WTC11 (cell line): ENCODE measurements around the gene PDE4B.

Experiments
- CBFB ChIP-seq: sonication (generic); formaldehyde crosslinking; IDR thresholded peaks from 2 replicates; pipeline ENCODE4 v1.8.1; 2022; ENCODE audit warnings: mild to moderate bottlenecking, low read depth, missing genetic modification reagents
- E2F1 ChIP-seq: sonication (generic); formaldehyde crosslinking; IDR thresholded peaks from 2 replicates; pipeline ENCODE4 v1.8.0; 2022; ENCODE audit warnings: mild to moderate bottlenecking, missing genetic modification reagents
- TF ChIP-seq, protein P1 (sequence below): sonication (generic); formaldehyde crosslinking; conservative IDR thresholded peaks from 2 replicates; pipeline ENCODE4 v1.8.1; 2023; ENCODE audit warnings: mild to moderate bottlenecking, low read depth, missing genetic modification reagents, moderate library complexity

DNA sequence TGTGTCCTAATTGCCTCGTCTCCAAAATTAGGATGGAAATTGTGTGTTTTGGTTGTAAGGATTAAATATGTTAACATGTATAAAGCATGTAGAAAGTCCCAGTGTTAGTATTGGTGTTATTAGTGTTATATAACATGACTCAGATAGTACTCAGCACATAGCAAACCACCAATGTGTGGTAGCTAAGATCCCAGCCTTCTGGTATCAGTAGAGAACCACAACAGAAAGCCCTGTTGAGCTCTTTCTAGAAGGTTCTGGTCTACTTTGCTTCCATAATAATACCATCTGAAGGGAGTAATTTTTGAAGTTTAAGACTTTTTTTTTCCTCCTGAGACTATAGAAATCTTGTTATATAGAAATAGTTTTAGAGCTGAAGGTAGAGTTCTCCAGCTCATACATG lies 481.9 kb downstream of the PDE4B start:
- TF ChIP-seq CBFB (CRISPR knock-in tag) (no peak), E2F1 (CRISPR knock-in tag) (no peak)
- TF ChIP-seq, protein P1, sequence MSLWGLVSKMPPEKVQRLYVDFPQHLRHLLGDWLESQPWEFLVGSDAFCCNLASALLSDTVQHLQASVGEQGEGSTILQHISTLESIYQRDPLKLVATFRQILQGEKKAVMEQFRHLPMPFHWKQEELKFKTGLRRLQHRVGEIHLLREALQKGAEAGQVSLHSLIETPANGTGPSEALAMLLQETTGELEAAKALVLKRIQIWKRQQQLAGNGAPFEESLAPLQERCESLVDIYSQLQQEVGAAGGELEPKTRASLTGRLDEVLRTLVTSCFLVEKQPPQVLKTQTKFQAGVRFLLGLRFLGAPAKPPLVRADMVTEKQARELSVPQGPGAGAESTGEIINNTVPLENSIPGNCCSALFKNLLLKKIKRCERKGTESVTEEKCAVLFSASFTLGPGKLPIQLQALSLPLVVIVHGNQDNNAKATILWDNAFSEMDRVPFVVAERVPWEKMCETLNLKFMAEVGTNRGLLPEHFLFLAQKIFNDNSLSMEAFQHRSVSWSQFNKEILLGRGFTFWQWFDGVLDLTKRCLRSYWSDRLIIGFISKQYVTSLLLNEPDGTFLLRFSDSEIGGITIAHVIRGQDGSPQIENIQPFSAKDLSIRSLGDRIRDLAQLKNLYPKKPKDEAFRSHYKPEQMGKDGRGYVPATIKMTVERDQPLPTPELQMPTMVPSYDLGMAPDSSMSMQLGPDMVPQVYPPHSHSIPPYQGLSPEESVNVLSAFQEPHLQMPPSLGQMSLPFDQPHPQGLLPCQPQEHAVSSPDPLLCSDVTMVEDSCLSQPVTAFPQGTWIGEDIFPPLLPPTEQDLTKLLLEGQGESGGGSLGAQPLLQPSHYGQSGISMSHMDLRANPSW (CRISPR knock-in tag) = no peak
